Fibroblast of mammary gland (primary cell): ENCODE data around the gene TF.

Source experiments
- DNase-seq: peaks from one replicate; pipeline ENCODE4 v3.0.0-alpha.2; 2010; ENCODE audit warnings: low read depth
- H3K4me3 ChIP-seq: 2 replicates; pipeline ENCODE4 v1.5.1; 2011; ENCODE audit warnings: low read depth, mild to moderate bottlenecking, low read length, moderate library complexity; ENCODE audit not compliant: control insufficient read depth
- CTCF ChIP-seq: conservative IDR thresholded peaks from 2 replicates; pipeline ENCODE4 v1.5.1; 2011; ENCODE audit warnings: low read depth, low read length, inconsistent platforms; ENCODE audit not compliant: control insufficient read depth, insufficient read depth

The TF gene

GRCh38 chr3:133828576-133829309 is 82.5 kb downstream of the TF start:
- no peak for DNase-seq
- H3K4me3 ChIP-seq: no peak overlapping the region
- TF ChIP-seq CTCF: no peak

DNA sequence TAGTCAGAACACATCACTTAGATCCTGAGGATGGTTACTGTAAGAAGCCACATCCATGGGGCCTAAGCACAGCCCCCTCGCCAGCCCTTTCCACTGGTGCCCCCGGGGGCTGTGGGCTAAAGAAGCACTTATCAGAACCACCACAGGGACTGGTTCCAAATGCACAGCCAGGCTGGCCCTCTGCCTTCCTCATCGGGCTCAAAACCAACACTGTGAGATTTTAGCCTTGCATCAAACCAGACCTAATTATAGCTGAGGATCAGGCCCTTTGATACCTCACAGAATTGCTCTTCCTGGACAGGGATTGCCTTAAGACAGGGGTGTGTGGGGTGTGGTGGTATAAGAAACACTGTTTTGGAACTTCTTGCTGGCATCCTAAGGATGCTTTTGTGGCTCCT is 83.1 kb downstream of the TF start:
- no peak for DNase-seq
- H3K4me3 ChIP-seq: no peak overlapping the region
- no peak for TF ChIP-seq CTCF

- no peak for DNase-seq
- H3K4me3 ChIP-seq: no peak overlapping the region
- no peak for TF ChIP-seq CTCF
Measured at GRCh38 chr3:133830071-133830470, 83.9 kb downstream of the TF start.

- no peak for TF ChIP-seq CTCF
- no peak overlapping the region for H3K4me3 ChIP-seq
- DNase-seq: no peak
Measured at GRCh38 chr3:133831966-133832801, 86.0 kb downstream of the TF start.

DNA sequence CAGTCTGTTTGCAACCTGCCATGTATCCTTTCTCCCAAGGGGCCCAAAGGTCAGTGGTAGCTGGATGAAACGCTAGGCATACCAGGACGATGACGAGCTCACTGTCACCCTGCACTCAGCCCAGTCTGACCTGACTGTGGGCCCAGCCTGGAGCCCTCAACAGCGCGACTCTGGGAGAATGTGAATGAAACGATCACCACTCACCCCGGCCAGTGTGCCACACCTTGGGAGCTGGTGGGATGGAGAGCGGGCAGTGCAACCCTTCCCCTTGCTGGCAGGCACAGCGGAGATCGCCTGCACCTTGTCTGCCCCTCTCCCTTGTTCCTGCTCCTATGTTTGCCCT is 86.6 kb downstream of the TF start:
- H3K4me3 ChIP-seq: no peak overlapping the region
- no peak for TF ChIP-seq CTCF
- no peak for DNase-seq

GRCh38 chr3:133833267-133833666 is 87.1 kb downstream of the TF start:
- no peak for TF ChIP-seq CTCF
- DNase-seq: no peak
- H3K4me3 ChIP-seq: no peak overlapping the region
